HepG2 (cell line): ENCODE data around the gene OTUB2. TPM values are rescaled to one million over a fixed set of nuclear protein-coding genes. Genes with fewer than 3 reads are reported as not detected.

ENCODE experiments used
- ARNT ChIP-seq: fragments of 450-650 bp; IDR thresholded peaks from 2 replicates; pipeline ENCODE4 v1.6.1; 2017
- CBX5 ChIP-seq: sonication (generic); formaldehyde crosslinking; IDR thresholded peaks from 2 replicates; pipeline ENCODE4 v1.4.0; 2020; ENCODE audit warnings: missing genetic modification reagents, borderline replicate concordance
- KAT2B ChIP-seq: fragments of 150-350 bp; IDR thresholded peaks from 2 replicates; pipeline ENCODE4 v1.6.1; 2014; ENCODE audit warnings: low read depth, low read length, borderline replicate concordance
- KDM5B ChIP-seq: sonication (generic); formaldehyde crosslinking; IDR thresholded peaks from 2 replicates; pipeline ENCODE4 v1.4.0; 2020; ENCODE audit warnings: missing genetic modification reagents, mild to moderate bottlenecking, borderline replicate concordance
- KLF9 ChIP-seq: IDR thresholded peaks from 2 replicates; pipeline ENCODE4 v1.6.1; 2016; ENCODE audit warnings: low read depth
- MEIS2 ChIP-seq: sonication (generic); formaldehyde crosslinking; IDR thresholded peaks from 2 replicates; pipeline ENCODE4 v1.9.0; 2021; ENCODE audit warnings: mild to moderate bottlenecking, missing genetic modification reagents
- NFYB ChIP-seq: sonication (generic); formaldehyde crosslinking; IDR thresholded peaks from 2 replicates; pipeline ENCODE4 v1.4.0; 2020; ENCODE audit warnings: missing genetic modification reagents
- POLR2A ChIP-seq, 2 experiments: IDR thresholded peaks; 2 replicates each; pipeline ENCODE4 v1.6.1; 2011; ENCODE audit warnings: low read depth in 2 of 2, low read length in 2 of 2, mild to moderate bottlenecking in 1 of 2, moderate library complexity in 1 of 2; ENCODE audit not compliant: insufficient read depth in 1 of 2
- ZIK1 ChIP-seq: sonication (generic); formaldehyde crosslinking; IDR thresholded peaks from 2 replicates; pipeline ENCODE4 v1.5.0; 2020; ENCODE audit warnings: mild to moderate bottlenecking, low read depth, missing genetic modification reagents, borderline replicate concordance
- ZNF160 ChIP-seq: sonication (generic); formaldehyde crosslinking; IDR thresholded peaks from 2 replicates; pipeline ENCODE4 v1.8.0; 2022; ENCODE audit warnings: mild to moderate bottlenecking, inconsistent platforms, missing genetic modification reagents
- ZNF354B ChIP-seq: sonication (generic); formaldehyde crosslinking; IDR thresholded peaks from 2 replicates; pipeline ENCODE4 v1.8.0; 2022; ENCODE audit warnings: mild to moderate bottlenecking, missing genetic modification reagents
- ZNF543 ChIP-seq: sonication (generic); formaldehyde crosslinking; IDR thresholded peaks from 2 replicates; pipeline ENCODE4 v1.4.0; 2020; ENCODE audit warnings: mild to moderate bottlenecking, missing genetic modification reagents
- ZNF776 ChIP-seq: sonication (generic); formaldehyde crosslinking; IDR thresholded peaks from 2 replicates; pipeline ENCODE4 v1.4.0; 2020; ENCODE audit warnings: mild to moderate bottlenecking, missing genetic modification reagents
- polyA plus RNA-seq, 8 experiments: library from polyadenylated mRNA; depleted of rRNA in 3 of 8; stranded (reverse) in 7 of 8; unstranded in 1 of 8; fragments of >200 nt; fragmentation: Illumina TruSeq in 4 of 8; extraction: Trizol in 4 of 8; gene quantifications; 2 replicates each; pipeline versions ENCODE4 v1.2.1 to v1.2.3, GENCODE V29; 2011 to 2016; ENCODE audit warnings: low read depth in 4 of 8, missing spikeins in 1 of 8, mixed read lengths in 1 of 8; ENCODE audit not compliant: insufficient read depth in 1 of 8
- total RNA-seq, 5 experiments: library from RNA; depleted of rRNA; stranded (reverse); fragments of >200 nt; fragmentation: Illumina TruSeq; extraction: Trizol; gene quantifications; 2 replicates each; pipeline ENCODE4 v1.2.3, GENCODE V29; 2016; ENCODE audit warnings: low read depth in 1 of 5
- TF ChIP-seq, protein P1 (sequence below): sonication (generic); formaldehyde crosslinking; IDR thresholded peaks from 2 replicates; pipeline ENCODE4 v1.4.0; 2020; ENCODE audit warnings: missing genetic modification reagents
- TF ChIP-seq, protein P2 (sequence below): sonication (generic); formaldehyde crosslinking; IDR thresholded peaks from 2 replicates; pipeline ENCODE4 v1.4.0; 2020; ENCODE audit warnings: mild to moderate bottlenecking, missing genetic modification reagents
- TF ChIP-seq, protein P3 (sequence below): sonication (generic); formaldehyde crosslinking; IDR thresholded peaks from 2 replicates; pipeline ENCODE4 v1.4.0; 2020; ENCODE audit warnings: mild to moderate bottlenecking, missing genetic modification reagents
- TF ChIP-seq, protein P4 (sequence below): sonication (generic); formaldehyde crosslinking; conservative IDR thresholded peaks from 2 replicates; pipeline ENCODE4 v1.8.1; 2023; ENCODE audit warnings: missing genetic modification reagents
- TF ChIP-seq, protein P5 (sequence below): conservative IDR thresholded peaks from 2 replicates; pipeline ENCODE4 v1.6.1; 2018; ENCODE audit warnings: missing genetic modification reagents

The OTUB2 gene
- total and polyA plus RNA-seq, 2 of the 13 experiments (the other 11 are each of a cell fraction or from before 2014, with no cell fraction given) = 2.2 to 2.4 TPM

GRCh38 chr14:94080621-94081385 is 54.7 kb downstream of the OTUB2 start, which contains the start of the genes DDX24 and IFI27L1 (continued):
- TF ChIP-seq, protein P1, sequence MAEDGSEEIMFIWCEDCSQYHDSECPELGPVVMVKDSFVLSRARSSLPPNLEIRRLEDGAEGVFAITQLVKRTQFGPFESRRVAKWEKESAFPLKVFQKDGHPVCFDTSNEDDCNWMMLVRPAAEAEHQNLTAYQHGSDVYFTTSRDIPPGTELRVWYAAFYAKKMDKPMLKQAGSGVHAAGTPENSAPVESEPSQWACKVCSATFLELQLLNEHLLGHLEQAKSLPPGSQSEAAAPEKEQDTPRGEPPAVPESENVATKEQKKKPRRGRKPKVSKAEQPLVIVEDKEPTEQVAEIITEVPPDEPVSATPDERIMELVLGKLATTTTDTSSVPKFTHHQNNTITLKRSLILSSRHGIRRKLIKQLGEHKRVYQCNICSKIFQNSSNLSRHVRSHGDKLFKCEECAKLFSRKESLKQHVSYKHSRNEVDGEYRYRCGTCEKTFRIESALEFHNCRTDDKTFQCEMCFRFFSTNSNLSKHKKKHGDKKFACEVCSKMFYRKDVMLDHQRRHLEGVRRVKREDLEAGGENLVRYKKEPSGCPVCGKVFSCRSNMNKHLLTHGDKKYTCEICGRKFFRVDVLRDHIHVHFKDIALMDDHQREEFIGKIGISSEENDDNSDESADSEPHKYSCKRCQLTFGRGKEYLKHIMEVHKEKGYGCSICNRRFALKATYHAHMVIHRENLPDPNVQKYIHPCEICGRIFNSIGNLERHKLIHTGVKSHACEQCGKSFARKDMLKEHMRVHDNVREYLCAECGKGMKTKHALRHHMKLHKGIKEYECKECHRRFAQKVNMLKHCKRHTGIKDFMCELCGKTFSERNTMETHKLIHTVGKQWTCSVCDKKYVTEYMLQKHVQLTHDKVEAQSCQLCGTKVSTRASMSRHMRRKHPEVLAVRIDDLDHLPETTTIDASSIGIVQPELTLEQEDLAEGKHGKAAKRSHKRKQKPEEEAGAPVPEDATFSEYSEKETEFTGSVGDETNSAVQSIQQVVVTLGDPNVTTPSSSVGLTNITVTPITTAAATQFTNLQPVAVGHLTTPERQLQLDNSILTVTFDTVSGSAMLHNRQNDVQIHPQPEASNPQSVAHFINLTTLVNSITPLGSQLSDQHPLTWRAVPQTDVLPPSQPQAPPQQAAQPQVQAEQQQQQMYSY (CRISPR knock-in tag) = no peak
- TF ChIP-seq KAT2B = no peak
- TF ChIP-seq CBX5 = no peak
- TF ChIP-seq, protein P2, sequence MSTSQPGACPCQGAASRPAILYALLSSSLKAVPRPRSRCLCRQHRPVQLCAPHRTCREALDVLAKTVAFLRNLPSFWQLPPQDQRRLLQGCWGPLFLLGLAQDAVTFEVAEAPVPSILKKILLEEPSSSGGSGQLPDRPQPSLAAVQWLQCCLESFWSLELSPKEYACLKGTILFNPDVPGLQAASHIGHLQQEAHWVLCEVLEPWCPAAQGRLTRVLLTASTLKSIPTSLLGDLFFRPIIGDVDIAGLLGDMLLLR (CRISPR knock-in tag) = no peak
- no peak for TF ChIP-seq KDM5B
- no peak for TF ChIP-seq KLF9 (CRISPR knock-in tag)
- peak; percentile 83 to 89 for TF ChIP-seq POLR2A (IDR thresholded peaks at IDR 0.05; ENCODE audit: insufficient read depth in 1 of 2, low read depth in 2 of 2, low read length in 2 of 2)
- no peak for TF ChIP-seq ZNF160 (CRISPR knock-in tag)
- TF ChIP-seq ZIK1 = no peak
- TF ChIP-seq, protein P3, sequence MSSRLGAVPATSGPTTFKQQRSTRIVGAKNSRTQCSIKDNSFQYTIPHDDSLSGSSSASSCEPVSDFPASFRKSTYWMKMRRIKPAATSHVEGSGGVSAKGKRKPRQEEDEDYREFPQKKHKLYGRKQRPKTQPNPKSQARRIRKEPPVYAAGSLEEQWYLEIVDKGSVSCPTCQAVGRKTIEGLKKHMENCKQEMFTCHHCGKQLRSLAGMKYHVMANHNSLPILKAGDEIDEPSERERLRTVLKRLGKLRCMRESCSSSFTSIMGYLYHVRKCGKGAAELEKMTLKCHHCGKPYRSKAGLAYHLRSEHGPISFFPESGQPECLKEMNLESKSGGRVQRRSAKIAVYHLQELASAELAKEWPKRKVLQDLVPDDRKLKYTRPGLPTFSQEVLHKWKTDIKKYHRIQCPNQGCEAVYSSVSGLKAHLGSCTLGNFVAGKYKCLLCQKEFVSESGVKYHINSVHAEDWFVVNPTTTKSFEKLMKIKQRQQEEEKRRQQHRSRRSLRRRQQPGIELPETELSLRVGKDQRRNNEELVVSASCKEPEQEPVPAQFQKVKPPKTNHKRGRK (CRISPR knock-in tag) = no peak
- TF ChIP-seq MEIS2 (CRISPR knock-in tag) = peak; percentile 29; the same call in 1 of the 2 replicates
- peak; percentile 22; the same call in 1 of the 2 replicates for TF ChIP-seq ZNF543 (CRISPR knock-in tag)
- no peak for TF ChIP-seq ZNF354B (CRISPR knock-in tag)
- TF ChIP-seq ZNF776 (CRISPR knock-in tag) = no peak
- TF ChIP-seq, protein P4, sequence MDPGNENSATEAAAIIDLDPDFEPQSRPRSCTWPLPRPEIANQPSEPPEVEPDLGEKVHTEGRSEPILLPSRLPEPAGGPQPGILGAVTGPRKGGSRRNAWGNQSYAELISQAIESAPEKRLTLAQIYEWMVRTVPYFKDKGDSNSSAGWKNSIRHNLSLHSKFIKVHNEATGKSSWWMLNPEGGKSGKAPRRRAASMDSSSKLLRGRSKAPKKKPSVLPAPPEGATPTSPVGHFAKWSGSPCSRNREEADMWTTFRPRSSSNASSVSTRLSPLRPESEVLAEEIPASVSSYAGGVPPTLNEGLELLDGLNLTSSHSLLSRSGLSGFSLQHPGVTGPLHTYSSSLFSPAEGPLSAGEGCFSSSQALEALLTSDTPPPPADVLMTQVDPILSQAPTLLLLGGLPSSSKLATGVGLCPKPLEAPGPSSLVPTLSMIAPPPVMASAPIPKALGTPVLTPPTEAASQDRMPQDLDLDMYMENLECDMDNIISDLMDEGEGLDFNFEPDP (CRISPR knock-in tag) = no peak
- TF ChIP-seq ARNT = no peak
- TF ChIP-seq NFYB (CRISPR knock-in tag) = peak; percentile 93
- TF ChIP-seq, protein P5, sequence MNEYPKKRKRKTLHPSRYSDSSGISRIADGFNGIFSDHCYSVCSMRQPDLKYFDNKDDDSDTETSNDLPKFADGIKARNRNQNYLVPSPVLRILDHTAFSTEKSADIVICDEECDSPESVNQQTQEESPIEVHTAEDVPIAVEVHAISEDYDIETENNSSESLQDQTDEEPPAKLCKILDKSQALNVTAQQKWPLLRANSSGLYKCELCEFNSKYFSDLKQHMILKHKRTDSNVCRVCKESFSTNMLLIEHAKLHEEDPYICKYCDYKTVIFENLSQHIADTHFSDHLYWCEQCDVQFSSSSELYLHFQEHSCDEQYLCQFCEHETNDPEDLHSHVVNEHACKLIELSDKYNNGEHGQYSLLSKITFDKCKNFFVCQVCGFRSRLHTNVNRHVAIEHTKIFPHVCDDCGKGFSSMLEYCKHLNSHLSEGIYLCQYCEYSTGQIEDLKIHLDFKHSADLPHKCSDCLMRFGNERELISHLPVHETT (CRISPR knock-in tag) = no peak
